ENCODE results near the gene PGA5.

The PGA5 gene

DNA sequence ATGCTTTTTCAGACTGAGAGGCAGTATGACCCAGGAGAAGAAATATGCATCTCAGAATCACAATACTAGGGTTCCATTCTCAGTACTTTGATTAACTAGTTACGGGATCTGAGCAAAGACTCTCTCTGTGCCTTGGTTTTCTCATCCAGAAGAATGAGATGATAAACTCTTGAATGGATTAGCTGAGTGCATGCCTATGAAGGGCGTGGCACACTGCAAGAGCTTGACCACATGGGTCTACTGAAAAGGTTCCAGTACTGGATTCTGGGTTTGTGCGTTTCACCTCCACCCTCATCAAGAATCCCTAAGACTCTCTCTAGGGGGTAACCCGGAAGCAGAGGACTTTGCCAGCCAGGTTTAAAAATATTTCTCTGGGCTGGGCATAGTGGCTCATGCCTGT lies 25.6 kb downstream of the PGA5 start:
- DNase-seq (ENCODE audit: low read depth in 2 of 2, low spot score in 1 of 2): no peak

DNA sequence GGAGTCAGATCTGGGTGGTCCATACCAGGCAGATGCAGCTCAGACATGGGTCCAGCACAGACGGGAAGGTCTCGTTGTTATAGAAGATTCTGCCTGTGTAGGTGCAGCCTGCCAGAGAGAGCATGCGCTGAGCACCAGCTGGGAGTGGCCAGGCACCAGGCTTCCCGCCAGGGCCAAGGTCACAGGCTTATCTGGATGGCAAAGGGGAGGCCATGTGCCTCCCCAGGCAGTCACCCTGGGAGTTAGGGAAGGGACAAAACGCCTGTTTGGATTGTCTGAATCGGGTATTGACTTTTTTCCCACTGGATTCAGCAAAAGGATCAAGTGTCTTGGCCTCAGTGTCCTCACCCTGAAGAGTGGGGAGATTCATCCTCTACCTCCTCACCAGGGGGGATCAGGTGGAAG lies 26.5 kb downstream of the PGA5 start:
- DNase-seq (ENCODE audit: low read depth in 2 of 2, low spot score in 1 of 2): no peak

DNA sequence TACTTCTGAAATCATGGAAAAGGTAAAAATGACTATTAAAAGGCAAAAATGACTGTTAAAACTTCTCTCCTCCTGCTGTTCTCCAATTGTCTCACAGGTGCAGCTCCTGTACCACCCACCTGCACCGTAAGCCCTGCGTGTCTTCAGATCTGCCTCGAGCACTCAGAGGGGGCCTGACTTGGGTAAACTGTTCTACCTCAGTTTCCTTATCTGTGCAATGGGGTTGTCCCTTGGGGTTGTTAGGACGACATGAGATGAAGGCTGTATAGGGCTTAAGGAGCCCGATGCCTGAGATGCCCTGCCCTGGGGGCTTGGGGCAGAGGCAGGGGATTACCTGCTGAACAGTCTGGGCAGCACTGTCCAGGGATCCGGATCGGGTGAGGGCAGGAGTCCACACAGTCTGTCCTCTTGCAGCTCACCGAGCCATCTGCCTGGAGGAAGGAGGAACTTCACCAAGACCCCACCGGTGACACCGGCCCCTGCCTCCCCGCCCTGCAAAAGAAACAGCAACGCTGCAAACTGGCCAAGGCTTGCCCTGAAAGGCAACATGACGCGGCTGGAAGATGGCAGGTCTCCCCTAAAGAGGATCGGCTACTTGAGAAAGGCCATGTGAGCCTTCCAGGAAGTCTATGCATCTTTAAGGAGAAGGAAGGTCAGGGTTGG lies 27.7 kb downstream of the PGA5 start:
- no peak for DNase-seq (ENCODE audit: low read depth in 2 of 2, low spot score in 1 of 2)

DNA sequence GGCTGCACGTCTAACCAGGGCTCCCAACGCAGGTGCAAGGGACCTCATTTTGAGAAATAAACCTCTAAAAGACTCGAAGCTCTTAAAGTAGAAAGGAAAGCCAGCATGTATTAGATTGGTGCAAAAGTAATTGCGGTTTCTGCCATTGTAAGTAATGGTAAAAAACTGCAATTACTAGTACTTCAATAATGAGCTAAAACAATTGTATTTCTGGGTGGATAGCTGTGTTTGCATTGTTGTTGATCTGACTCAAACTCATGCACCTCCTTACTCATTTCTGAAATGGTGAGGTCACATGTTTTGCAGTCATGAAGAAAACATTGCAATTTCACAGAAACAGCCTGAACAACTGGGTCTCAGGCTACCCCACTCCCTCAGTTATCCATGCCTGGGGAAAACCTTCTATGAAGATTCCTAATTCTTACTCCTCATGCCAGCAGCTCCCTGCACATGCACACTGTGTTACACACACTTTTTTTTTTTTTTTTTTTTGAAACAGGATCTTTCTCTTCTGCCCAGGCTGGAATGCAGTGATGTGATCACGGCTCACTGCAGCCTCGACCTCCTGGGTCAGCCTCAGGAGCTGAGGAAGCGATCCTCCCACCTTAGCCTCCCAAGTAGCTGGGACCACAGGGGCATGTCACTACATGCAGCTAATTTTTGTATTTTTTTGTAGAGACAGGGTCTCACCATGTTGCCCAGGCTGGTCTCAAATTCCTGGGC lies 29.5 kb downstream of the PGA5 start:
- DNase-seq (ENCODE audit: low read depth in 2 of 2, low spot score in 1 of 2): no peak

DNA sequence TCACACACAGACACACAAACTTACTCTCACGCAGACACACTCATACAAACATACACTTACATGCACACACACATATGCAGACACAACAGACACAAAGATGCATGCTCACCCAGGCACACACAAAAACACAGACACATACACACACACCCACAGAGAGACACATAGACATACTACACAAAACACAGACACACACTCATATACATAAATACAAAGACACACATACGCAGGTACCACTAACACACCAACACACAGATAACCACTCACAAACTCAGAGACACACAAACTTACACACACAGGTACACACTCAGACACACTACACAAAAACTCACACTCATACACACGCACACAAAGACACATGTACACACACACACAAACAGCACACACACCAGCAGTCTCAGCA lies 31.8 kb downstream of the PGA5 start:
- DNase-seq (ENCODE audit: low read depth in 2 of 2, low spot score in 1 of 2): no peak

DNA sequence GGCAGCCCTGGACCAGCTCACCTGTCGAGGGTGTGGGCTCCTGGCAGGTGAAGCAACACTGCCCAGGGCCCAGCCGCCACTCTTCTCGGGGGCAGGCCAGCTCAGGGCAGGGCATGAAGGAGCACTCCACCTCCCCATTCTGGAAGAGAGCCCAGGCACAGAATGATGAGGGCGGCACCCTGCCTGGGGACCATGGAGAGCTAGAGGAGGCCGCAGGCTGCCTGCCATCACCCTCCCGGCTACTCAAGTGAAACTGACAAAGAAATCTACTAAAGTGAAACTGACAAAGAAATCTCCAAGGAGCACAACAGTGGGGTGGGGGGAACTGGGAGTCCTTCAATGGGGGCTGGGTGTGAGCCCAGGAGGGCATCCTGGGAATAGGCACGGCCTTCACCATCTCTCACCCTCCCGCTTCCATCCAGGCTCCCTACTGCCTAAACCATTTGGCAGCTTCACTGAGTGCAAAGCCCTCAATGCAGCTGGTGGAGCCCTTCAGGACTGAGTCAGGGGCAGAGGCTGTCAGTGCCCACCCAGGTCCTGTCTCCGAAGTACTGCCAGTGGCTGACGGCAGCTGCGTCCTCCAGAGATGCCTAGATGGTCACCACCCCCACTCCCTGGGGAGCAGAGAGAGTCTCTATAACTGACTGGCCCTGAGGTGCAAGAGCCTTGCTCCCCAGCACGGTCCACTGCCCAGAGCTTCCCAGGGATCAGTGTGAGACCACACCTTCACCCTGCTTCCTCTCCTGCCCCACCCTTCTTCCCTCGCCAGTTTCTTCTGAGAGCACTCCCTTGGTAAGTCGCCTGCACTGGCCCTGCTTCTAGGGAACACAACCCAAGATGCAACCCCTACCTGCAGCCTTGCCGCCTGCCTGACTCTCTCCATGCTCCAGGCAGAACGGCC lies 32.5 kb downstream of the PGA5 start:
- no peak for DNase-seq (ENCODE audit: low read depth in 2 of 2, low spot score in 1 of 2)

DNA sequence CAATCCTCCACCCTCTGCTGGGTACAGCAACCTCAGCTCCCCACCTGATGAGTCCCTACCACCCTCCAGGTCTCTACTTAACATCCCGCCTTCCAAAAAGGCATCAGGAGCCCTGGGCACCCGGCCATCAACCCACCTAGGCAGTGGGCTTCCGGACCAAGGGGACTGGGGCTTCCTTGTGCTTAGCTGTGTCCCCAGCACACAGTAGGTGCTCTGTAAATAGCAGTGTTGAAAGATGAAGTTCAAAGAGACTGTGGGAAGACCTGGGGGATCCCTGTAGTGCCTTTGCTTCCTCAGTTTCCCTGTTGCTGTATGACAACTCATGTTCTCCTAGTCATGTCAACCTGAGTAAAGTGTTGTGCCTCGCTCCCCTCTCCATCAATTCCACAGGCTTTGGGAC lies 33.1 kb downstream of the PGA5 start:
- no peak for DNase-seq (ENCODE audit: low read depth in 2 of 2, low spot score in 1 of 2)

DNA sequence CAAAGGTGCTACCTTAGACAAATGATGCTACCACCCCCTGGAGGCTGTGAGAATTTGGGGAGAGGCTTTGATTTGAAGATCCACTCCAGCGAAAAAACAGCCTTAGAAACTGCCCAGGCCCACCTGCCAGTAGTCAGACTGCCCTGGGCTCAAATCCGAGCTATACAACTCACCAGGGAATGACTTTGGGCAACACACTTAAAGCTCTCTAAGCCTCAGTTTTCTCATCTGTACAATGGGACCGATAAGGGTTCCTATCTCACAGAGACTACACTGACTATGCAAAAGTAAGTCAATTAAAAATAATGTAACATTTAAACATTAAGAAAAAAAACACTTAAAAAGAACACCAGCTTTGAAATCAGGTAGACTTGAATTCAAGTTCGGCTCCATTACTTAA lies 34.2 kb downstream of the PGA5 start:
- no peak for DNase-seq (ENCODE audit: low read depth in 2 of 2, low spot score in 1 of 2)

DNA sequence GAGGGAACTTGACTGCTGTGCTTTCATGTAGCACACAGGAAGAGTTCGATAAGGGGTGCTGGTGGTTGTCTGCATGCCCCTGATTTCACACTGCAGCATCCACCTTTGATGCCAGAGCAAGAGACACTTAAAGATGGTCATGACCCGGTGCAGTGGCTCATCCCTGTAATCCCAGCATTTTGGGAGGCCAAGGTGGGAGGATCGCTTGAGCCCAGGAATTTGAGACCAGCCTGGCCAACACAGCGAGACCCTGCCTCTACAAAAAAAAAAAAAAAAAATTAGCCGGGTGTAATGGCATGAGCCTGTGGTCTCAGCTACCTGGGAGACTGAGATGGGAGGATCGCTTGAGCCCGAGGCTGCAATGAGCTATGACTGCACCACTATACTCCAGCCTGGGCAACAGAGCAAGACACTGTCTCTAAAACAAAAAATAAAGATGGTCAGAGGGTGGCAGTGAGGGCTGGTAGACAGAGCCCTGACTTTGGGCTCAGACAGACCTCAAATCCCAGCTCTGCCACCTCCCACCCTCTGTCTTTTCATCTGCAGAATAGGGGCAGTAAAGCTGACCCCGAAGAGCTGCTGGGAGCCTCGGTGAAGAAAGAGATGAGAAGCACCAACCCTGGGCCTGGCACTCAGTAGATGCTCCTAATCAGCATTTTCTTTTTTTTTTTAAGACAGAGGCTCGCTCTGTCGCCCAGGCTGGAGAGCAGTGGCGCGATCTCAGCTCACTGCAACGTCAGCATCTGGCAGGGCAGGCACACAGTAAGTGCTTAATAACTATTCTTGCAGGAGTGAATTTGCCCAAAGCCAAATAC lies 36.4 kb downstream of the PGA5 start:
- DNase-seq (ENCODE audit: low read depth in 2 of 2, low spot score in 1 of 2): no peak

DNA sequence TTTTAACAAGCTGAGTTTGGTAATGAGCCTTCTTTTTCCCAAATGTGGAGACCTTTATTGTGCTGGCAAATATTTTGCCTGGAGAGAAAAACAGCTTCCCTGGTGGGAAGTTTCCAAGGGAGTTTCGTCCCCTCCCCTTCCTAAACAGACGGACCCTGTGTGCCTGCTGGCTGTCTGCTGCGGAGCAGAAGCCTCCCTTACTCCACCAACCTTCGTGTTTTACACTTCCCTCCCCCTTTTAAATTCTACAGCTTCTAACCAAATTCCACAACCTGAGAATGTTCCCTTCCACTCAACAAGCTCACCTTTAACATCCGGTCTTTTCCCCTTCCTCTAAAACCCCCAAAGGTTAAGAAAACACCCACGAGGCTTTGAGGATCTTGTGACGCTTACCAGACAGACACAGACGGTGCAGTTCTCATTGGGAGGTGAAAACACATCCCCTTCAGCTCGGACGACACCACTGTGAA lies 37.1 kb downstream of the PGA5 start:
- no peak for DNase-seq (ENCODE audit: low read depth in 2 of 2, low spot score in 1 of 2)

DNA sequence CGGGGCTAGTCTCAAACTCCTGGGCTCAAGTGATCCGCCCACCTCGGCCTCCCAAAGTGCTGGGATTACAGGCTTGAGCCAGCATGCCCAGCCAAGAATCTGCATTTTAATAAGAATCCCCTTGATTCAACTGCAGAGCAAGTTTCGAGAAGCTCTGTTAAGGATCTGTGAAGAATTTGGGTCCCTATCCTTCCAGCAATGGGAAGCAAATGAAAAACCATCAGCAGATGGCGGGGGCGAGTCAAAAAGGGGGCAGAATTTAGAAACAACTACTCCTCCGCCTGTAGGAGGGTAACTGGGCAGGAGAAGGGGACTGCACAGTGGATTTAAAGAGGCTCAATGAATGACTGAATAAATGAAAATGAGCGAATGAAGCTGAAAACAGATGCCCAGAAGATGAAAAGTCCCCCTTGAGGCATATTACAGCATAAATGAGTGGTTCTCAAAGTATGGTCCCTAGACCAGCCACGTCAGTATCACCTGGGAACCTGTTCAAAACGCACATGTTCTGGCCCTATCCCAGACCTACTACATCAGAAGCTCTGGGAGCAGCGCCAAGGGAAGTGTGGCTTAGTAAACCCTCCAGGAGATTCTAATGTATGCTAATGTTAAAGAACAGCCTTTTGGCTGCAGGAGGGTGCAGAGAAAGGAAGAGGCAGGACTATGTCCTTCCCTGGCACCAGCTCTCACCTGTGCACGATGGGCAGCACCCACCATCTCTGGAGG lies 39.1 kb downstream of the PGA5 start:
- no peak for DNase-seq (ENCODE audit: low read depth in 2 of 2, low spot score in 1 of 2)

DNA sequence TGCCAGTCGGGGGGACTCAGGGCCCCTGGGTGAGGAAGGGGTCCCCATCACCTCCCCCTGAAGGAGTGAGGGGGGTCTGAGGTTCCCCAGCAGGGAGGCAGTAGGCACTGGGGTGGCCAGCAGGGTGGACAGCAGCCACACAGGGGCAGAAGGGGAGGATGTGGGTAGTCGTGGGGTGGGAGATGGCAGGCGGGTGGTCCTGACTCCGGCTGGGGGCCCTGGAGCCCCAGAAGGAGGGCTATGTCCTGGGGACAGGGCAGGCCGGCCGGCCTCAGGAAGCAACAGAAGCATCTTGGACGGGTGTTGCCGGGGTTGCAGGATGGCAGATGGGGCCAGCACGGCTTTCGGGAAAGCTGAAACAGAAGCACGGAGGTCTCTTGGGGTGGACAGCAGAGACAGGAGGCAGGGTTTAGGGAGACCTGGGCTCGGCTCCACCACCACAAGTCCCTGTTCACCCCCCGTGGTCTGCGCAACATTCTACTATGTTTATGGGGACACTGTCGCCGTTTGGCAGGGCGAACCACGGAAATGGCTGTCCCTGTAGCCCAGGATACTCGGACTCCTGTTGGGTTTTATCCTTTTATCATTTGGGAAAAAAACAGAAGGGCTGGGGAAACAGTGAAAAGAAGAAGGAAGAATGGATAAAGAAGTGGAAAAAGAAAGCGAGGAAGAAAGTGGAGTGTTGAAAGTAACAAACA lies 40.1 kb downstream of the PGA5 start:
- no peak for DNase-seq (ENCODE audit: low read depth in 2 of 2, low spot score in 1 of 2)

DNA sequence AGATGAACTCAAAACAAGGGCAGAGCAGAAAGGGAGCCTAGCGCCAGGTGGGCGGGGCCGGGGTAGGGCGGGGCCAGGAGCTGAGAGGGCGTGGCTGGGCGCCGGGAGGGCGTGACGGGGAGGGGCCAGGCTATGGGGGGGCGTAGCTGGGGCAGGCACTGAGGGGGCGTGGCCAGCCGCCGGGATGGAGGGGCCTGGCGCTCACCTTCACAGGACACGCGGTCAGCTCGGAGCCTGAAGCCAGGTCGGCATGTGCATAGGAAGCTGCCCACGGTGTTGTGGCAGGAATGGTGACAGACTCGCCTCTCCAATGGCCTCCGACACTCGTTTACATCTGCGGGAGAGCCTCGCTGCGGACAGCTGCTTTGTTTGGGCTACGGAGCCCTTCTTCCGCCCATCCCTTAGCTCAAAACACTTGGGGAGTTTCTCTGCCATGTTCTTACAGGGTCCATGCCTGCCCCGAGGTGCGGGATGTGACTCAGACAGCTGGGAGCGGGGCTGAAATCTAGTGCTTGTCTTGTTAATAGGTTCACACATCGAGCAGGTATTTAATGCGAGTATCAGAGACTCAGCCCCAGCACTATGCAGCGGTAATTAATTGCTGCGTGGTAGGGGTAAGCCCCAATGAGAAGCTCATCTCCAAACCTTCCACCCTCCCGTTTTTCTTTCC lies 40.7 kb downstream of the PGA5 start:
- no peak for DNase-seq (ENCODE audit: low read depth in 2 of 2, low spot score in 1 of 2)

DNA sequence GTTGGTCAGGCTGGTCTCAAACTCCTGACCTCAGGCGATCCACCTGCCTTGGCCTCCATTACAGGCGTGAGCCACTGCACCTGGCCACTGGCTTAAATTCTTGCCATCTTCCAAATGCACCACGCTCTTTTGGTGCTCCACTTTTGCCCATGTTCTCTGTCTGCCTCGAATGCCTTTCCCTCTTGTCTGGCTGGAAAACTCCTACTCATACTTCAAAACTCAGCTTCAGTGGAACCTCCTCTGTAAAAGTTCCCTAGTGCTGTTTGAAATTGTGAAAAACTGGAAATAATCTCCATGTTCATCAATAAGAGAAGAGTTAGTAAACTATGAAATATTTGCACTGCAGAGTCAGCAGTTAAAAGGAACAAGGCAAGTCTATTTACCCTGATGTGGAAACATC lies 42.6 kb downstream of the PGA5 start:
- no peak for DNase-seq (ENCODE audit: low read depth in 2 of 2, low spot score in 1 of 2)

DNA sequence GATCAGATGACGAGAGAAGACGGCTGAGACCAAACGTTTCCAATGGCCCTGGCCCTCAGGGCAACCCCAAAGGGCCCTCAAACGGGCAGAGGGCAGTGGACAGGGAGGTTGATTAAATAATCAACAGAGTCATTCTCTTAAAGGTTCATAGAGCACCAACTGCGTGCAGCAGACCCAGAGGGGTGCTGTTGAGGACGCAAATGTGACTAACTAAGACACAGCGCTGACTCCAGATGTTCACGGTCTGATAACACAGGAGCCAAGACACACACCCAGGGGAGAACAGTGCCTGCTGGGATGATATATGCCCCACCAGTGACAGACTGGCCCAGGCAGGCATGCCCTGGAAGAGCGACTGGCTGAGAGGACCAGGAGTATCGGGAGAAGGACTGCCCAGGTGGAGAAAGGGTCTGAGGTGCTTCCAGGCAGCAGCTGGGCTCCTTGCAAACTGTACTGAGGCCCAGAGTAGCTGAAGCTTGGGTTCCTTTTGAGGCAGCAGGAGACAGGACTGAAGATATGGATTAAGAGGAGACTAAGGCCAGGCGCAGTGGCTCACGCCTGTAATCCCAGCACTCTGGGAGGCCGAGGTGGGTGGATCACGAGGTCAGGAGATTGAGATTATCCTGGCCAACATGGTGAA lies 46.5 kb downstream of the PGA5 start:
- no peak for DNase-seq (ENCODE audit: low read depth in 2 of 2, low spot score in 1 of 2)

DNA sequence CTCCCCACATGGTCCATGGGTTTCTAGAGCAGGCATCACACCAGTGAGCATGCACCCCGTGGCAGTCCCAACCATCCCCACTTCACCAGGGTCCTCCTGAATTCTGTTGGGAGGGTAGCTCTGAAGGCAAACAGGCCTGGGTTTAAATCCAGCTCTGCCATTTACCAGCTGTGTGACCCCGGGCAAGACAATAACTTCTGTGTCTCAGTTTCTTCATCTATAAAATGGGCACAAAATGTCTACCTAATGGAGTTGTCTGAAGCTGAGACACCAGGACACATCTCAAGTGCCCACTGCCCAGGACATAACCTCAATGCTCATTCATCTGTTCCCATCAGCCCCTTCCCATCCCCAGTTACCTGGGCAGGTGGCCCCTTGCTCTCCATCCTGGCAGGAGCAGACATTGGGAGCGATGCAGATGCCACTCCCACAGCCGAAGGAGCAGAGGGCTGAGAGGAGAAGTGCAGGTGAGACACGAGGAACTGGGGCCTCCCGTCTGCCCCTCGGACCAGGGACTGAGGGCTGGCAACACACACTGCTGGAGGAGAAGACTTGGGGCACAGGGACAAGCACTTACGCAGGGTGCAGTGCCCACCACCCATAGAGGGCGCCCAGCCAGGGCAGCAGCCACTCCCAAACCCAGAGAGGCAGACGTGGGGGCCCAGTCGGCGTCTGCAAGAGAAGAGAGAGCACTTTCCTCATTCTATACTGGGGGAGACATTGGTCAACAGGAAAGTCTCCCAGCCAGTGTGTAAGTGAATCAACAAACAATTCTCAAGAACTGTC lies 50.1 kb downstream of the PGA5 start:
- no peak for DNase-seq (ENCODE audit: low read depth in 2 of 2, low spot score in 1 of 2)

DNA sequence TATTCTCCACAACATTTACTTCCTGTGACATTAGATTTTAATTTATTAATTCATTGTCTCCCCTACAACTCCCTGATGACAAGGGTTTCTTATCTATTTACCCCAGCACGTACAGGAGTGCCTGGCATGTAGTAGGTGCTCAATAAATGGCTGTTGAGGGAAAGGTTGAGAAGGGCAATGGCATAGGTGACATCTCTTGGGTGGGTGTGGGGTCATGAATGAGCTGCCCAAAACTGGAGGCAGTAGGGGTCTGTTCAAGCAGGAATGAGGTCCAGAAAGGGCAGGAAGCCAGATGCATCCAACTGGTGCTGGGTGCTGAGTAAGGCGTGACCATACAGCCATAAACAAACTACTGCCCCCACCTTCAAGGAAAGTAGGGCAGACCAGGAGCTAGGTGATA lies 51.4 kb downstream of the PGA5 start:
- no peak for DNase-seq (ENCODE audit: low read depth in 2 of 2, low spot score in 1 of 2)

Data from stimulated activated CD8-positive, alpha-beta memory T cell treated with anti-CD3 and anti-CD28 coated beads, Interleukin-4, amount 100 ng/mL, for 4 hours (primary cell).